Osteoblast (primary cell): ENCODE results near the gene IGSF9B. TPM values are rescaled to one million over a fixed set of nuclear protein-coding genes. Genes with fewer than 3 reads are reported as not detected.

Source experiments
- DNase-seq: peaks from one replicate; pipeline ENCODE4 v3.0.0; 2011; ENCODE audit warnings: low spot score, mixed read lengths; ENCODE audit not compliant: insufficient read length; ENCODE audit errors: missing footprints
- H2AFZ ChIP-seq: 2 replicates; pipeline ENCODE4 v1.6.0; 2011; ENCODE audit warnings: mild to moderate bottlenecking, low read length
- H3K27ac ChIP-seq: 2 replicates; pipeline ENCODE4 v1.5.1; 2011; ENCODE audit warnings: mild to moderate bottlenecking, low read depth, low read length, moderate library complexity
- H3K27me3 ChIP-seq: 2 replicates; pipeline ENCODE4 v1.6.0; 2012; ENCODE audit warnings: mild to moderate bottlenecking, control low read depth, inconsistent platforms, low read length, moderate library complexity; ENCODE audit not compliant: insufficient read depth
- H3K36me3 ChIP-seq: 2 replicates; pipeline ENCODE4 v1.5.1; 2011; ENCODE audit warnings: mild to moderate bottlenecking, low read length, control low read depth, moderate library complexity; ENCODE audit not compliant: insufficient read depth
- H3K4me1 ChIP-seq: 2 replicates; pipeline ENCODE4 v1.5.1; 2011; ENCODE audit warnings: mild to moderate bottlenecking, low read length, control low read depth, moderate library complexity; ENCODE audit not compliant: insufficient read depth
- H3K4me2 ChIP-seq: 2 replicates; pipeline ENCODE4 v1.6.0; 2011; ENCODE audit warnings: mild to moderate bottlenecking, low read length; ENCODE audit not compliant: insufficient read depth
- H3K4me3 ChIP-seq: fragments of 200-600 bp; sonication (generic); 3 replicates; pipeline ENCODE4 v1.5.1; 2012; ENCODE audit warnings: mild to moderate bottlenecking, low read length, inconsistent platforms; ENCODE audit not compliant: insufficient read depth
- H3K79me2 ChIP-seq: 2 replicates; pipeline ENCODE4 v1.6.0; 2012; ENCODE audit warnings: mild to moderate bottlenecking, low read length, control low read depth, inconsistent platforms; ENCODE audit not compliant: insufficient read depth
- H3K9me3 ChIP-seq: 2 replicates; pipeline ENCODE4 v1.5.1; 2011; ENCODE audit warnings: low read depth, low read length, control low read depth
- H4K20me1 ChIP-seq: 2 replicates; pipeline ENCODE4 v1.6.0; 2012; ENCODE audit warnings: mild to moderate bottlenecking, low read length, control low read depth; ENCODE audit not compliant: insufficient read depth
- CTCF ChIP-seq: IDR thresholded peaks from 2 replicates; pipeline ENCODE4 v1.5.1; 2011; ENCODE audit warnings: mild to moderate bottlenecking, low read depth, low read length, moderate library complexity; ENCODE audit errors: extremely low read depth
- total RNA-seq: library from RNA; depleted of rRNA; stranded (reverse); fragments of >200 nt; gene quantifications from 2 replicates; pipeline ENCODE4 v1.2.3, GENCODE V29; 2012

IGSF9B gene
- total RNA-seq, 1 donor, result 0.36 TPM

GRCh38 chr11:133929401-133930052 is 27.2 kb downstream of the IGSF9B start:
- Histone ChIP-seq H4K20me1 (no peaks in the 10 kb centered on the region), H3K9me3 (no peaks in the 10 kb centered on the region), H3K79me2 (no peaks in the 10 kb centered on the region), H3K27ac (no peak overlapping the region), H3K36me3 (no peaks in the 10 kb centered on the region), H3K4me1 (no peaks in the 10 kb centered on the region), H3K4me2 (no peak overlapping the region), H3K4me3 (no peak overlapping the region), H3K27me3 (peaks cover 3% of the 10 kb centered on the region), H2AFZ (no peak overlapping the region)
- TF ChIP-seq CTCF, result no peak
- peak; percentile 80 for DNase-seq

GRCh38 chr11:133928628-133929059 is 28.1 kb downstream of the IGSF9B start:
- Histone ChIP-seq H3K4me2 (no peak overlapping the region), H3K4me1 (no peaks in the 10 kb centered on the region), H4K20me1 (no peaks in the 10 kb centered on the region), H3K79me2 (no peaks in the 10 kb centered on the region), H3K27ac (no peak overlapping the region), H3K36me3 (no peaks in the 10 kb centered on the region), H2AFZ (no peak overlapping the region), H3K9me3 (no peaks in the 10 kb centered on the region), H3K27me3 (peaks cover 3% of the 10 kb centered on the region), H3K4me3 (no peak overlapping the region)
- no peak for DNase-seq
- no peak for TF ChIP-seq CTCF

GRCh38 chr11:133927690-133928627 is 28.8 kb downstream of the IGSF9B start:
- Histone ChIP-seq H3K36me3 (no peaks in the 10 kb centered on the region), H3K27ac (no peak overlapping the region), H3K4me1 (no peaks in the 10 kb centered on the region), H3K4me3 (no peak overlapping the region), H2AFZ (no peak overlapping the region), H3K27me3 (peaks cover 3% of the 10 kb centered on the region), H3K4me2 (peak overlapping the region; percentile 33), H3K9me3 (no peaks in the 10 kb centered on the region), H4K20me1 (no peaks in the 10 kb centered on the region), H3K79me2 (no peaks in the 10 kb centered on the region)
- peak; percentile 99 for DNase-seq
- TF ChIP-seq CTCF, result peak; percentile 76
